ENCODE results near the gene HMGCS2.

HMGCS2 gene

DNA sequence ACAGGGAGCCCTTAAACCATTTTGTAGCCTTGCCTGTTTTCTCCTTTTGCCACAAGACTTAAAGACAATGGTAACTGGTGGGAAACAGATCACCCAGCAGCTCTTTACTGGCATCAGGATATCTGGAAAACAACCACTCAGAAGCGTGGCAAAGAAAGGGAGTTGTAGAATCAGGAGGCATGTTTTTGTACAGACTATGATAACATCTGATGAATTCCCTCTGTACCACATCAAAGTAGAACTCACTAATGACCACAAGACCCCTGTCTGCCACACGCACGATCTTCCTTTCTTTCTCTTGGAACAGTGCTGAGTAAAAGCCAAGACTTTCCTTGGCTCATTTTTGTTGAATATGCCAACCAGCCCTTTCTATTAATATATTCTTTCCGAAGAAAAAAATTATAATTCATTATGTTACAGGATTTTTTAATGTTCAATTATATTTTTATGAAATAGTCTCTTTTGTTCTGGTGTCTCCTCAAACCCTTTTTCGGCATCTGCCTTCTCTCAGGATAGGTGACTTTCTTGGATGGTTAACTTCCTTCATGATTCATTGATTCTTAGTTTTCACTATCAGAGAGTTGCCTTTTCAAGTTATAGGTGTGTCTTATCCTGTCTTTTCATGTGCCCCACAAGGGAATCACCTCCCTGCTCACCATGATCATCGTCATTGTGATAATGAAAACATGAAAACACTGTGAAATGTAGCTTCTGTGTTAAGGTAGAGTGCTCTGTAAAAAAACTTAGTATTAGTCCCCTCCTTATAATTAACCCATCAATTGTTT lies 64.8 kb downstream of the HMGCS2 start:
- Histone ChIP-seq H3K4me3 (ENCODE audit: low read depth, low read length) (no peak overlapping the region), H3K27ac (no peak overlapping the region), H3K36me3 (replicated peaks) (no peaks in the 10 kb centered on the region), H3K27me3 (replicated peaks) (no peaks in the 10 kb centered on the region)
- in situ Hi-C loops (cut with HindIII; ENCODE audit: low pct_ligation_motif_present, low sequenced_read_pairs), result no loop called here
- TF ChIP-seq, protein P1, sequence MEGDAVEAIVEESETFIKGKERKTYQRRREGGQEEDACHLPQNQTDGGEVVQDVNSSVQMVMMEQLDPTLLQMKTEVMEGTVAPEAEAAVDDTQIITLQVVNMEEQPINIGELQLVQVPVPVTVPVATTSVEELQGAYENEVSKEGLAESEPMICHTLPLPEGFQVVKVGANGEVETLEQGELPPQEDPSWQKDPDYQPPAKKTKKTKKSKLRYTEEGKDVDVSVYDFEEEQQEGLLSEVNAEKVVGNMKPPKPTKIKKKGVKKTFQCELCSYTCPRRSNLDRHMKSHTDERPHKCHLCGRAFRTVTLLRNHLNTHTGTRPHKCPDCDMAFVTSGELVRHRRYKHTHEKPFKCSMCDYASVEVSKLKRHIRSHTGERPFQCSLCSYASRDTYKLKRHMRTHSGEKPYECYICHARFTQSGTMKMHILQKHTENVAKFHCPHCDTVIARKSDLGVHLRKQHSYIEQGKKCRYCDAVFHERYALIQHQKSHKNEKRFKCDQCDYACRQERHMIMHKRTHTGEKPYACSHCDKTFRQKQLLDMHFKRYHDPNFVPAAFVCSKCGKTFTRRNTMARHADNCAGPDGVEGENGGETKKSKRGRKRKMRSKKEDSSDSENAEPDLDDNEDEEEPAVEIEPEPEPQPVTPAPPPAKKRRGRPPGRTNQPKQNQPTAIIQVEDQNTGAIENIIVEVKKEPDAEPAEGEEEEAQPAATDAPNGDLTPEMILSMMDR (IDR thresholded peaks at IDR 0.05; ENCODE audit: low read depth, low read length, missing control alignments), result no peak
- no peak for DNase-seq

DNA sequence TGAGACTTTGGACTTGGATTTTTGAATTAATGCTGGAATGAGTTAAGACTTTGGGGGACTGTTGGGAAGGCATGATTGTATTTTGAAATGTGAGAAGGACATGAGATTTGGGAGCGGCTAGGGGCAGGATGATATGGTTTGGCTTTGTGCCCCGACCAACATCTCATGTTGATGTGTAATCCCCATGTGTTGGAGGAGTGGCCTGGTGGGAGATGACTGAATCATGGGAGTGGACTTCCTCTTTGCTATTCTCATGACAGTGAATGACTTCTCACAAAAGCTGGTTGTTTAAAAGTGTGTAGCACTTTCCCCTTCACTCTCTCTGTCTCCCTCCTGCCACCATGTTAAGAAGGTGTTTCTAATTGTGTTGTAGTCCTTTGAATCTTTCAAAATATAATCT lies 66.3 kb downstream of the HMGCS2 start:
- peak; percentile 61 for DNase-seq
- H3K27ac ChIP-seq, result no peak overlapping the region
- in situ Hi-C loops (cut with HindIII; ENCODE audit: low pct_ligation_motif_present, low sequenced_read_pairs), result no loop called here
- no peaks in the 10 kb centered on the region for H3K27me3 ChIP-seq (replicated peaks)
- no peaks in the 10 kb centered on the region for H3K36me3 ChIP-seq (replicated peaks)
- no peak overlapping the region for H3K4me3 ChIP-seq (ENCODE audit: low read depth, low read length)
- TF ChIP-seq, protein P1 (IDR thresholded peaks at IDR 0.05; ENCODE audit: low read depth, low read length, missing control alignments), result no peak

DNA sequence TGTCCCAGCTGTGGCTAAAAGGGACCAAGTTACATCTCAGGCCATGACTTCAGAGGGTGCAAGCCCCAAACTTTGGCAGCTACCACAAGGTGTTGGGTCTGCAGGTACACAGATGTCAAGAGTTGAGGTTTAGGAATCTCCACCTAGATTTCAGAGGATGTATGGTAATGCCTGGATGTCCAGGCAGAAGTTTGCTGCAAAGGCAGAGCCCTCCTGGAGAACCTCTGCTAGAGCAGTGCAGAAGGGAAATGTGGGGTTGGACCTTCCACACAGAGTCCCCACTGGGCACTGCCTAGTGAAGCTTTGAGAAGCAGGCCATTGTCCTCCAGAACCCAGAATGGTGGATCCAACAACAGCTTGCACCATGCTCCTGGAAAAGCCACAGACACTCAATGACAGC lies 67.0 kb downstream of the HMGCS2 start:
- no peaks in the 10 kb centered on the region for H3K36me3 ChIP-seq (replicated peaks)
- H3K27ac ChIP-seq, result no peak overlapping the region
- TF ChIP-seq, protein P1 (IDR thresholded peaks at IDR 0.05; ENCODE audit: low read depth, low read length, missing control alignments), result no peak
- no peak for DNase-seq
- no peaks in the 10 kb centered on the region for H3K27me3 ChIP-seq (replicated peaks)
- in situ Hi-C loops (cut with HindIII; ENCODE audit: low pct_ligation_motif_present, low sequenced_read_pairs), result no loop called here
- no peak overlapping the region for H3K4me3 ChIP-seq (ENCODE audit: low read depth, low read length)

DNA sequence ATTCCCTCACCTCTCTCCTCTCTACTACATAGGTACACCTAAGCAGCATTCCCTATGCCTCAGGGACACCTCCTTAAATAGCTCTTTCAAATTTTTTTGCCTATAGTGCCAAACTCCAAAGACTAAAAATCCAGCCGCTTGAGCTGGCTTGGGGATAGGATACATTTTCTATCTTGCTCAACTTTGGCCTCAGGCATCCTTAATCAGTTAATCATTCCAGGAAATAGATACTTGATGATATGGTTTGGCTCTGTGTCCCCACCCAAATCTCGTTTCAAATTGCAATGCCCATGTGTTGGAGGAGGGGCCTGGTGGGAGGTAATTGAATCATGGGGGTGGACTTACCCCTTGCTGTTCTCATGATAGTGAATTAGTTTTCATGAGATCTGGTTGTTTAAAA lies 68.4 kb downstream of the HMGCS2 start:
- in situ Hi-C loops (cut with HindIII; ENCODE audit: low pct_ligation_motif_present, low sequenced_read_pairs), result no loop called here
- TF ChIP-seq, protein P1 (IDR thresholded peaks at IDR 0.05; ENCODE audit: low read depth, low read length, missing control alignments), result no peak

More for the DNA sequence above, 68.4 kb downstream of the HMGCS2 start:
- Histone ChIP-seq H3K4me3 (ENCODE audit: low read depth, low read length) (no peak overlapping the region), H3K27me3 (replicated peaks) (no peaks in the 10 kb centered on the region), H3K27ac (no peak overlapping the region), H3K36me3 (replicated peaks) (no peaks in the 10 kb centered on the region)
- no peak for DNase-seq

Data from brain microvascular endothelial cell (primary cell).